ENCODE measurements around the gene EXO5. TPM values are rescaled to one million over a fixed set of nuclear protein-coding genes. Genes with fewer than 3 reads are reported as not detected.
"Not testable (repeated sequence)": the region's sequence is repeated elsewhere in the genome, so short reads cannot be mapped to it uniquely, and the experiment has no call there.

Gene EXO5
- total RNA-seq, 1 experiment from 2014 or later = 0.57 TPM

DNA sequence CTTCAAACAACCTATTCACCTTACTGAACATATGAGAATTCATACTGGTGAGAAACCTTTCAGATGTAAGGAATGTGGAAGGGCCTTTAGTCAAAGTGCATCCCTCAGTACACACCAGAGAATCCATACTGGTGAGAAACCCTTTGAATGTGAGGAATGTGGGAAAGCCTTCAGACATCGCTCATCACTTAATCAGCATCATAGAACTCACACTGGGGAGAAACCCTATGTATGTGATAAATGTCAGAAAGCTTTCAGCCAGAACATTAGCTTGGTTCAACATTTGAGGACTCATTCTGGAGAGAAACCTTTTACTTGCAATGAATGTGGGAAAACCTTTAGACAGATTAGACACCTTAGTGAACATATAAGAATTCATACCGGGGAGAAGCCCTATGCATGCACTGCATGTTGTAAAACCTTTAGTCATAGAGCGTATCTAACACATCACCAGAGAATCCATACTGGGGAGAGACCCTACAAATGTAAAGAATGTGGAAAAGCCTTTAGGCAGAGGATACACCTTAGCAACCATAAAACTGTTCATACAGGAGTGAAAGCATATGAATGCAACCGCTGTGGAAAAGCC lies 13.2 kb upstream of the EXO5 start:
- no peak overlapping the region for H3K4me3 ChIP-seq (replicated peaks in 1 of 2; ENCODE audit: low read depth in 1 of 2, low read length in 2 of 2)
- no peaks in the 10 kb centered on the region for H3K27me3 ChIP-seq (ENCODE audit: insufficient read depth, low read length)
- TF ChIP-seq ZNF274 (IDR thresholded peaks at IDR 0.05; ENCODE audit: low read depth, low read length) (peak; percentile 79), ZBTB33 (IDR thresholded peaks at IDR 0.05; ENCODE audit: extremely low read depth, insufficient replicate concordance, low read length) (no peak)
- no peak overlapping the region for H3K4me2 ChIP-seq (ENCODE audit: low read length)
- no peak overlapping the region for H2AFZ ChIP-seq (ENCODE audit: low read depth, low read length, poor library complexity, severe bottlenecking)
- CTCF ChIA-PET = no interaction called here
- H3K9me3 ChIP-seq (ENCODE audit: control insufficient read depth in 1 of 2, insufficient read depth in 1 of 2, low read depth in 1 of 2, low read length in 2 of 2) = peaks cover 7 to 21% of the 10 kb centered on the region in 2 experiments; a peak in 3 of 4 replicates
- H3K9me2 ChIP-seq (ENCODE audit: insufficient read depth) = no peaks in the 10 kb centered on the region
- no TSS peak for BruUV-seq (replicated peaks)
- H3K79me2 ChIP-seq (ENCODE audit: insufficient read depth, low read length) = no peaks in the 10 kb centered on the region
- no peak overlapping the region for H3K9ac ChIP-seq (ENCODE audit: low read length)
- ATAC-seq (no peak), DNase-seq (ENCODE audit: low read depth, low spot score) (no peak)
- POLR2A ChIA-PET = no interaction called here
- no peaks in the 10 kb centered on the region for H3K4me1 ChIP-seq (ENCODE audit: control insufficient read depth in 1 of 2, insufficient read depth in 2 of 2, low read length in 2 of 2)
- H3K36me3 ChIP-seq (ENCODE audit: control insufficient read depth in 1 of 2, insufficient read depth in 2 of 2, low read length in 2 of 2) = no peaks in the 10 kb centered on the region
- intact Hi-C loops (cut with micrococcal nuclease) = no loop called here
- H4K20me1 ChIP-seq (ENCODE audit: insufficient read depth) = no peaks in the 10 kb centered on the region
- H3K27ac ChIP-seq (ENCODE audit: low read depth, low read length) = no peak overlapping the region
- RAD21 ChIA-PET (ENCODE audit: low non-redundant PET in 1 of 2, low total read pairs in 2 of 2, uncharacterized antibody in 2 of 2, unreplicated experiment in 2 of 2) = no interaction called here

DNA sequence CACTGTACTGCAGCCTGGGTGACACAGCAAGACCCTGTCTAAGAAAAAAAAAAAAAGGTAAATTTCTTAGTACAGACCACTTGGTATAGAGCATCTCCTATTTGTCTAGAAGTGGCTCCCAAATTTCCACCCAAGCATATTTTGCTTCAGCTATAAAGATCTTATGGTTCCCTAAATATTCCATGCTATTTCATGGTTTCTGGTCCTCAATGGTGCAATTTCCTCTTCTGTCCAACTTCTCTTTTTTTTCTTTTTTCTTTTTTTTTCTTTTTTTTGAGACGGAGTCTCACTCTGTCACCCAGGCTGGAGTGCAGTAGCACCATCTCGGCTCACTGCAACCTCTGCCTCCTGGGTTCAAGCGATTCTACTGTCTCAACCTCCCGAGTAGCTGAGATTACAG lies 5.9 kb upstream of the EXO5 start:
- CTCF ChIA-PET; H3K9me2 ChIP-seq (ENCODE audit: insufficient read depth); H3K4me3 ChIP-seq (replicated peaks in 1 of 2; ENCODE audit: low read depth in 1 of 2, low read length in 2 of 2); BruUV-seq (replicated peaks); ATAC-seq; H3K27ac ChIP-seq (ENCODE audit: low read depth, low read length); H3K9ac ChIP-seq (ENCODE audit: low read length); RAD21 ChIA-PET (ENCODE audit: low non-redundant PET in 1 of 2, low total read pairs in 2 of 2, uncharacterized antibody in 2 of 2, unreplicated experiment in 2 of 2); H3K79me2 ChIP-seq (ENCODE audit: insufficient read depth, low read length); H3K27me3 ChIP-seq (ENCODE audit: insufficient read depth, low read length); H3K4me1 ChIP-seq (ENCODE audit: control insufficient read depth in 1 of 2, insufficient read depth in 2 of 2, low read length in 2 of 2); H3K4me2 ChIP-seq (ENCODE audit: low read length); DNase-seq (ENCODE audit: low read depth, low spot score); H4K20me1 ChIP-seq (ENCODE audit: insufficient read depth); H3K9me3 ChIP-seq (ENCODE audit: control insufficient read depth in 1 of 2, insufficient read depth in 1 of 2, low read depth in 1 of 2, low read length in 2 of 2); H2AFZ ChIP-seq (ENCODE audit: low read depth, low read length, poor library complexity, severe bottlenecking); H3K36me3 ChIP-seq (ENCODE audit: control insufficient read depth in 1 of 2, insufficient read depth in 2 of 2, low read length in 2 of 2); POLR2A ChIA-PET: not testable (repeated sequence)
- intact Hi-C loops (cut with micrococcal nuclease) = loop anchor here (10.0 kb wide), 1 partner anchor 58 kb away; no protein-coding TSS in a partner anchor

All from HCT116 (cell line).